ENCODE measurements around the gene RIMBP2.
A peak's percentile ranks its signal among the peaks of the same experiment; 100 is the strongest.

The RIMBP2 gene

DNA sequence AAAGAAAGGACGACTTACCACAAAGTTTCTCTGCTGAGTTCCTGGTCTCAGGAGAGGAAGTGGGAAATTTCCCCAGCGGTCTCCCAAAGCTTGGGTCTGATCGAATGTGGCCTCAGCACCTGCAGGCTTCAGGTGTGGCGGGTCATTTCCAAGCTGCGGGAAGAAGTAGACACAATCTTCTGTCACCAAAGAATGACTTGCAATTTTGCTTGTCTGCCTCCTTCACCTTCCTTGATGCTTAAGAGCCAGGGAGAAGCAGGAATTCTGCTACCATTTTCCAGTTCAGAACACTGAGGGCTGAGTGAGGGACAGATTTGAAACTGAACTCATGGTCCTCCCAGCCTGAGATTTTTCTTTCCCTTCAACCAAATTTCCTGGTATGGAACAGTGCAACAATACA is 87.8 kb downstream of the RIMBP2 start:
- DNase-seq (ENCODE audit: low spot score) = no peak

DNA sequence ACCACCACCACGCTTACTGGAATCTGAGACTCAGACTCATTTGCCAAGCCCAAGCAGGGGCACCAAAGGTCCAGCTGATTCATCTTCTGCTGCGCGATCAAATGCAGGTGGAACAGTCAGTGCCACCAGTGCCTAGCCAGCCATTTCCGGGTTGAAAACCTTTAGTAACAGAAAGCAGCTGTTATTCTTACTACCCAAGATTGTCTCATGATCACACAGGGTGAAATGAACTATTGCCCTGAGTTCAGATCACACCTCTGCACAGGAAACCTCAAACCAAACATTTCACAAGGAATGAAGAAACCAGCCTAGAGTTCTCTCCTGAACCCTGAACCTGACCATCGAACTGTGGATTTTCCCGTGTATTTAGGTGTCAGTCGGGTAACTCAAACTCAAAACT is 88.9 kb downstream of the RIMBP2 start:
- no peak for DNase-seq (ENCODE audit: low spot score)

DNA sequence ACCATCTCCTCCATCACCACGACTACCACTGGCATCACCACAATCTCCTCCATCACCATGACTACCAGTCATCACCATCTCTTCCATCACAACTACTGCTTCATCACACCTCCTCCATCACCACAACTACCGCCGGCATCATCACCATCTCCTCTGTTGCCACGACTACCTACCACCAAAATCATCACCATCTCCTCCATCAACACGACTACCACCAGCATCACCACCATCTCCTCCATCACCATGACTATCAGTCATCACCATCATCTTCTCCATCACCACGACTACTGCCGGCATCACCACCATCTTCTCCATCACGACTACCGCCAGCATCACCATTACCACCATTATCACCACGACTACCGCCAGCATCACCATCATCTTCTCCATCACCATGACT is 89.5 kb downstream of the RIMBP2 start:
- DNase-seq (ENCODE audit: low spot score) = no peak

DNA sequence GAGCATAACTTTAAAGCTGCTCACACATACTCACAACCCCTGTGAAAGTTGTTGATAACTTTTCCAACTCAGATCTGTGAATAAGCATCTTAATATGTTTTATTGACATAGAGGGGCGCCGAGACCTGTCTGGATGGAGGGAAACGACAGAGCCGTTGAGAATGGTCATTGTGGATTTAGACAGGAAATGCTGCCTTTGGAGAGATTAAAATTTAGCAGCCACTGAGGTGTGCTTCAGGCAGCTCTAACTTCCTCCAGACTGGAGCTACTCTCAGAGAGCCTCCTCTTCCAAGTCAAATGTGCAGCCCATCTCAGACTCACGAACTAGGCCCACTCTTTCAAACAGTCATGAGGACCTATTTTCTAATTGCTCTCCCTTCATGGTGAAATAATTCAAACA is 90.9 kb downstream of the RIMBP2 start:
- DNase-seq (ENCODE audit: low spot score) = no peak

DNA sequence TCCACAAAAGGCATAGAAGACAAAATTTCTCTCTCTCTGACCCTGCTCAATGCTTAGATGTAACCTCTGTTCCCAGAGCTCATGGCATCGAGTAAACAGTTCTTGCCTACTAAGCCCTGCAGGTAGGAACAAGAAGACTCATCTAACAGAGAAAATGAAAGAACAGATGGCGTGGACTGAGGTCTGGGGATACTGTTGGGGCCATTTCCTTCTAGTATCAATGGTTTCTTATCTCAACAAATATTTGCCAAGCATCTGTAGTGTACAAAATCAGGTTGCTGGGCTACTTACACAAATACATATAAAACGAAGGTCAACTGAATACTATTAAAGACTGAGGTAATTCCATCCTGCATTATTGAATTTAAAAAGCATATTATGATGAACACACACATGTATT is 93.3 kb downstream of the RIMBP2 start:
- DNase-seq (ENCODE audit: low spot score) = no peak

DNA sequence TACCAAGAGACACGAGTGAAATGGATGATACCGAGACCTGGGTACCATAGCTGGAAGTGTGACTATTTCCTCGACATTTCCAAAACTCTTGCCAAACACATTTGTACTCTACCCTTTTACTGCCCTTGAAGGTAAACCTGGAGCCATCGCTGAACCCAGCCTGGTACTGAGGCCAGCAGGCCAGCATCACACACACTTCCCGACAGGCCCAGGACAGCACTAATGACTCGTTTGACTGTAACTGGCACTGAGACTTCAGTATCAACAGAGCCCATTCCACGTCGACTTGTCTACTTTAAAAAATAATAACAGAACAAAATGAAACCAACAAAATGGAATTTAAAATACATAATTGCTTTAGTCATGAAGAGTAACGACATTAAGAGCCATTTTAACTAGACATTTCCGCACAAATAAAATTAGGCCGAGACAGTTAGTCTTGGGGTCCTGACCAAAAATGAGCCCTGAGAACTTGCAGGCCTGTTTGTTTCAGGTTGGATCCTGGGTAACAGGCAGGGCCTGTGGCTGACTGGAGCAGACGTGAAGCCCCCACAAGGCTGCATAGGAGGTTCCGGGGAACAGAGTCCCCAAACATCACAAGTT is 94.3 kb downstream of the RIMBP2 start:
- DNase-seq (ENCODE audit: low spot score) = no peak

DNA sequence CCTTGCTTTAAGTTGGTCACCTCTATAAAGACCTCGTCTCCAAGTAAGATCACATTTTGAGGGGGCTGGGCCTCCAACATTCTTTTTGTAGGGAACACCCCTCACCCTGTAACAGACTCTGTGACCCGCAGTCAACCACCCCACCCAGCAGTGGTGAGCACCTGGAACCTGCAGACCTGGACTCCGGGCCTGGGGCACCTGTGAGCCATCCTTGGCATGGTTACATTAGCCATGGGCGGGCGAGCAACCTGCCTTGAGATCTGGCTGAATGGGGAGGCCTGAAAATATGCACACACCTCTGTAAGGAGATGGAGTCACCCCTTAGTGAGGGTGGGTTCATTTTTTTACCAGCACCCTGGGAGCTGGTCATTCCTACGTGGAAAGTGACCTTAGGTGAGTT is 95.3 kb downstream of the RIMBP2 start:
- no peak for DNase-seq (ENCODE audit: low spot score)

DNA sequence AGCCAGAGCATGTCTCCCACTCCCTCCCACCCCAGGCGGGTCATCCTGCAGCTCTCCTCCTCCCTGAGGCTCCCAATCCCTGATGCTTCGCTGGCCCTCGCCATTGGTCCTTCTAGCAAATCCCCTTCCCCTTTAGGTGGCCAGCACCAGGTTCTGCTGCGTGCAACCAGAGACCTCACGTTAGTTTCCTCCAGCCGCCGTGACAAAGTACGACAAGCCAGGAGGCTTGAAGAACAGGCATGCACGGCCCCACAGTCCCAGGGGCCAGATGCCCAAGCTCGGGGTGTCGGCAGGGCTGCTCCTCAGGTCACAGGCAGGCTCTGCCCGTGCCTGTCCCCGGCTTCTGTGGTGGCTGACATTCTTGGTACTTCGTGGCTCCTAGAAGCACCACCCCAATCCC is 95.8 kb downstream of the RIMBP2 start:
- DNase-seq (ENCODE audit: low spot score) = no peak

DNA sequence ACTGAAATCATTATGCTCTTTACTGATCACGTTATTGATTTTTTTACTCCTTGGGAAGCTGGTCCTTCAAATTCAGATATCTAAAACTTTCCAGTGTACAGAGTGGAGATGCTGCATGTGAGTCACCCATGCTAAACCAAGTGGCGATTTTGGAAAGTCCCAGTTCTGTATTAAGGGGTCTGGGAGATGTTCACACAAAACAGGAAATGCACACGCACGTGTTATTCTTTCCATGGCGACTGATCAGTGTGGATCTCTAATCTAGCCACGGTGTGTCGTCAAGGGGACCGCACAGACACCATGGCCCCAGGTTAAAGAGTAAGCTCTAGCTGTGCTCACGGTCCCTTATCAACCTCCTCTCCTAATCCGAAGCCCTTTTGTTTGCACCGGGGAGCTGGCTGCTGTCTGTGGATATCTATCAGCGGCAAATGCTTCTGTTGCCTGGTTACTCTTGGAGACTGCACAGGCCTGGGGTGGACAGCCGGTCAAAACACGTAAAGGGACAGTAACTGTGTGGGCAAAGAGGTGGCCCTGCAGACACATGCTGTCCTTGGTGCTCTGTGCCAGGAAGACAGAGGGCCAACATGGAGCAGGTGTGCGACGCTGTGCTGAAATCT is 96.6 kb downstream of the RIMBP2 start:
- DNase-seq (ENCODE audit: low spot score) = no peak

DNA sequence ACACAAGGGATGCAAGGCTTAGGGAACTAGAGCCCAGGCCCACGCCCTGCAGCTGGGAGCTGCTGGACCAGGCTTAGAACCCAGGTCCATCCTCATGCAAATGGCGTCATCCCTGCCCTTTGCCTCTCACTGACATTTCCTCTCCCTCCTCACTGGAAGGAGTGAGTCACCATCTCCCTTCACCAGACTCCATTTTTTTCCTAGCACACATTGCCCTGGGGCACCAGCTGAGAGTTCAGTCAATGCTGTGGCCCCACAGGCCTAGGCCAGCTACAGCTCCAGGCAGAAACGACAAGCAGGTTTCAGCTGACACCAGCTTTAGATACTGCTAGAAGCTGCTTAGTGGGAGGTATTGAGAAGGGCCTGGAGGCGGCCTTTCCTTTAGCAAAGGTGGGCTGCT is 98.9 kb downstream of the RIMBP2 start:
- peak; percentile 60 for DNase-seq (ENCODE audit: low spot score)

DNA sequence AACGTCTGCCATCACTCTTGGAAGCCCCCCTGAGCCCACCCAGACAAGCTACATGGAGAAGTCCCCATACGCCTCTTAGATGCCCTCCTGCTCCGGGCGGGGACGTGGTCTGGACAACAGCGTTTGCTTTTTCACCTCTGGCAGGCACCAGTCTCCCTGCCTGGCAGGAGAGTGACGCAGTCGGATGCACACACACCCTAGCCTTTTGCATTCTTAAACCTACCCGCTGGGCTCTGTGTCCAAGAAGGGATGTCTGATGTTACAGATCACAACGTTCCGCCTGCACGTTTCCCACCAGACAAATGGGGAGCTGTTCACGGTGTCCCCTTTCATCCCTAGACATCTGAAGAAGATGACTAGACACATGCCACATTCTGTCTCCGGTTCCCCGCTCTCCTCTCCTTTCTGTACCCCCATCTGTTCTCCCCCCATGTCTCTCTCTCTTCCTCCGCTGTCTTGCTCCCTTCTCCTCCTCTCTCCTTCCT is 100.2 kb downstream of the RIMBP2 start:
- DNase-seq (ENCODE audit: low spot score) = no peak

DNA sequence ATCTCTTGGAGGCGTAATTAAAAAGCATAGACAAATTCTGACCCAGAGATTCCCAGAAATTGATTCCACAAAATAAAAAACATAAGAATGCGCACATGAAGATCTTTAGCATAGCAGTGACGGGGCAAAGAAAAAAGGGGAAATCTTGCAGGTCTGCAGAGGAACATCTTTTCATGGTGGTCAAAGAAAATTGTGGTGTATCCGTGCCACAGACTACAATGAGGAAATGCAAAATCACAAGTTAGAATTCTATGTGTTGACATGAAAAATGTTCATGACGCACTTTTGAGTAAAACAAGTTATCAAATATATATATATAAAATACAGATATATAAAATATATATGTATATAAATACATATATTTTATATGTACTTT is 101.6 kb downstream of the RIMBP2 start:
- DNase-seq (ENCODE audit: low spot score) = no peak

DNA sequence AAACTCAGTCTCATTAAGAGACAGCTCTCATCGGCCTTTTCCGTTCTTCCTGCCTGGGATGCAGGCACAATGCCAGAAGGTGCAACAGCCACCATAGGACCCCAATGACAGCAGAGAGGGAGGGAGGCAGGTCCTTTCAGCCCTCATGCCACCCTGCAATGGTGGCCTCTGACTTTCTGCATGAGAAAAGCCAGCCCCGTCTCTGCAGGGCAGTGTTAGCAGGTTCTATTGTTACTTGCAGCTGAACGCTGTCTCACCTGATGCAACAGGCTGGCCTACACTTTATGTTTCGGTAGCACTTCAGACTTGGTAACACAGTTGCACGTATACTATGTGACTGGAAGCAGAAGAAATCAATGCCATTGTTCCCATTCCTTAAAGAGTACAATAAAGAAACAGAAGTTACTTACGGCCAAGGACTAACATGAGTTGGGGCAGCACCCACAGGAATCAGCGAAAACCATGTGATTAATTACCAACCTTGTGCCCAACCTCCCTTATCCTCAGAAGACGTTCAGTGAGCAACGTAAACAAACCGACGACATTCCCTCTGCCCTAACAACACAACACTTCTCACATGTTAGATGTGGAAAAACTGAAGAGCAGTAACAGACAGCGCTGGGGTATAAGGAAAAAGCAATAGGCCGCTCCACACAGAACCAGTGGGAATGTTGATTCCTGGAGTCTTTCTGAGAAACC is 102.1 kb downstream of the RIMBP2 start:
- no peak for DNase-seq (ENCODE audit: low spot score)

DNA sequence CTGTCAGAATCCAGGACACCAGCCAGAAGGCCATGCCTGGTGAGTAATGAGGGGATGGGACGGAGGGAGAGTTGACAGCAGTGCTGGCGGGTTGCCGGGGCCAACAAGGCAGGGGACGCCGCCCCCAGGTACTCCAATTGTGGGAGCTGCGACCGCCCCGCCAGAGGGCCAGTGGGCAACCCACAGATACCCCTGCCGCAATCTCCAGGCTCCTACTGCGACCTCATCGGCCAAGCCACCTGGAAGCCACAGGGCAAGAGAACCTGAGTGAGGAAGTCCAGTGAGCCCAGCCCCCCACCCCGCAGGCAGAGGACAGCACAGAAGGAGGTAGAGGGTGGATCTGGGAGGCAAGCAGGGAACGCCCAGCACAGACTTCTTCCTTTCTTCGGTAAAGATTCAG is 103.0 kb downstream of the RIMBP2 start:
- no peak for DNase-seq (ENCODE audit: low spot score)

DNA sequence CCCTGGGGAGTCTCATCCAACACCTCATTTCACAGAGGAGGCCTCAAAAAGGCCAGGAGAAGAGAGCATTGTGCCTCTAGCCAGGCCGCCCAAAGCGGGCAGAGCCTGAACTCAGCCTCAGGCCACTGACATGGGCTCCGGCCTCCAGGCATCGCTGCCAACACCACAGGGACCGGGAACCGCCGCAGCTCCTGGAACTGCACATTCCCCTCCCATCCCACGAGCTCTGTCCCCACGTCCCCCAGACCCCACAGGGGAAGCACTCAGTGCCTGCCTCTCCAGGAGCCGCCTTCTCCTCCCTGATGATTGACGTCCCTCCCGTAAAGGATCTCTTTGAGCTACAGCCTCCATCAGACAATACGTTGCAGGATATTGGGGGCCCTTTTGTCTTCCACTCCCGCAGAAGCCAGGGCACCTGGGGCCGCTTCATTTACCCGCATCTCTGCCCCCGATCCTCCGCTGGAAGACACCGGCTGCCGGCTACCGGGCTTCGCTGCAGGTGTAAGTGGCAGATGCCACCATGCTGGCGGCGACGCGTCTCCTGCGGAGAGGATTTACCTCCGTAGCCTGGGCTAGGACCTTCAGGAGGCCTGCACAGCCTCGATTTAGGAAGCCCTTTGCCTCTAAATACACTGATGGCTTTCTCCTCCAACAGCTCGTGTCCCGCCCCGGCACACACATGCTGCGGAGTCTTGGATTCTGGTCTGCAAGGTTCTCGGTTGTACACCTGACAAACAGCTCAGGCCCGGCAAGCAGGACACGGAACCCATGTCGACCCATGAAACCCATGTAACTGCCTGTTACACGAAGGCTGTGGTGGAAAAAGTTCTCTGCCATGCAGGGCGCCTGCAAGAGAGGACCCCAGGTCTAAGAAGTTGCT is 104.8 kb downstream of the RIMBP2 start:
- DNase-seq (ENCODE audit: low spot score) = no peak

DNA sequence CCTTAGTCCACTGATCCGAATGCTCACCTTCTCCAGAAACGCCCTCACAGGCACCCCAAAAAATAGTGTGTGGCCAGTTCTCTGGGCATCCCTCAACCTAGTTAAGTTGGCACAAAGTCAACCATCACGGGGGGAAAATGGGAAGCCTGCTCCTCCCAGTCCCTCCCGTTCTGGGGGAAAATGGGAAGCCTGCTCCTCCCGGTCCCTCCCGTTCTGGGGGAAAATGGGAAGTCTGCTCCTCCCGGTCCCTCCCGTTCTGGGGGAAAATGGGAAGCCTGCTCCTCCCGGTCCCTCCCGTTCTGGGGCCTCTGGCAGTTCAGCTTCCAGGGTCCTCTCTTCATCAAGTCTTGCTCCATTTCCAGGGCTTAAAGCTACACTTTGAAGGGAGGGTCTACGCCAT is 106.1 kb downstream of the RIMBP2 start:
- no peak for DNase-seq (ENCODE audit: low spot score)

DNA sequence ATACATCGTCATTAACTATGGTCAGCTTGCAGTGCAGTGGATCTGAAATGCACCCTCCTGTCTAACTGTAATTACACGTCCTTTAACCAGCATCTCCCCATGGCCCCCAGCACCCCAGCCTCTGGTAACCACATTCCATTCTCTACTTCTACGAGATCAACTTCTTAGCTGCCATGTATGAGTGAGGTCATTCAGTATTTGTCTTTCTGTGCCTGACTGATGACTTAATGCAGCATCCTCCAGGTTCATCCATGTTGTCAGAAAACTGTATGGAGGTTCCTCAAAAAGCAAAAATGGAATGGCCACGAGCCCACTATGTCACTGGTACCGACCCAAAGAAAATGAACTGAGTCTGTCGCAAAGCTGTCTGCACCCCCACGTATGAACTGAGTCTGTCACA is 107.3 kb downstream of the RIMBP2 start:
- no peak for DNase-seq (ENCODE audit: low spot score)

DNA sequence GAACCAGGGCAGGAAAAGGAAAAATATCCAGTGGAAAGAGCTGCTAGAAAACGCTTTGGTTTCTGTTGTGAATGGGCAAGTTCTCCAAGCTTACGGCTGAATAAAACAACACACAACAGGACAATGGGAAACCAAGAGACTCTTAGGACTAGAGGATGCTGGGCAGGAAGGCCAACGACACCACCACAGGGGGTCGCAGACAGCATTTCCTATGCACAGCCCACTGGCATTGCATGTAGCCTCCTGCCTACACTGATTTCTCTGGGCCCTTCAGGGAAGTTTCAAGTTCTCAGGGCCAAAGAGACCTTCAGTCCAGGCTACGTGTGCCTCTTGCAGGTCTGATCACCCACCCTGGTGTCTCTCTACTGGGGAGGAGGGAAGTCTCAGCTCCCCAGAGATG is 108.0 kb downstream of the RIMBP2 start:
- DNase-seq (ENCODE audit: low spot score) = no peak

DNA sequence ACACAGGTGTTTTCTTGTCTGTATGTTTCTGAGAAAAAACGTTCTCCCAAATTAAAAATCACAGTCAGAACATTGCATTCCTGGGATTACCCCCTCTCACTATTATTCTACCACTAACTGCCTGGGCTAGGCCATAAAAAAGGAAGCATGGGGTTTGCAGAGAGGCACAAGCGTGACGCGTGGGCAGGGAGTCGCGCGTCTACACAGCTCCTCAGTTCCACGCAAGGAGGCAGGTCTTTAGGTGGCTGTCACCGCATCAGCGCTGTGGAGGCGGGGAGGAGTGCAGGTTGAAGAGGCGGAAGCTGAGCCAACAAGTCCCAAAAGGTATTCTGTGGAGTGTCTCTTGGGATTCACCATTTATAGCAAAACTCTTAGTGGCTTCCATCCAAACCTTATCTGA is 109.9 kb downstream of the RIMBP2 start:
- DNase-seq (ENCODE audit: low spot score) = no peak

DNA sequence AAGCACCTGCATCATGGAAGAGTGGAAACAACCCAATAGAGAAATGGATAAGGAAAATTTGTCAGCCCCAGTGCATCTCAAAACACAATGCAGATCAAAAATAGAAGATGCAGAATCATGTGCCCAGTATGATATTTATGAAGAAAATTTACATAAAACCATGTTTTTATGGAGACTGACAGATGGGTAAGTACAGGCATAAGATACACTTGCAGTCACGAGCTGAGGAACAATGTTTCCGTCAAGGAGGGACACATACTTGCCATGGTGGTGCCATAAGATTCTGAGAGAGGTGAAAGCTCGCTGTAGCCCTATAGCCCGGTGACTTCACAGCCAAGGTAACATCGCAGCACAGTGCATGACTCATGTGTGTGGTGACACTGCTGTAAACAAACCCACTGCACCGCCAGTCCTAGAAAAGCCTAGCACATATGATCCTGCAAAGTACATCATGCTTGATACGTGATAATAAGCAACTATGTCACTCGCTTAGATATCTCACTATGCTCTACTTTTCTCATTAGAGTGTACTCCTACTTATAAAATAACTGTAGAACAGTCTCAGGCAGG is 112.6 kb downstream of the RIMBP2 start:
- DNase-seq (ENCODE audit: low spot score) = no peak

DNA sequence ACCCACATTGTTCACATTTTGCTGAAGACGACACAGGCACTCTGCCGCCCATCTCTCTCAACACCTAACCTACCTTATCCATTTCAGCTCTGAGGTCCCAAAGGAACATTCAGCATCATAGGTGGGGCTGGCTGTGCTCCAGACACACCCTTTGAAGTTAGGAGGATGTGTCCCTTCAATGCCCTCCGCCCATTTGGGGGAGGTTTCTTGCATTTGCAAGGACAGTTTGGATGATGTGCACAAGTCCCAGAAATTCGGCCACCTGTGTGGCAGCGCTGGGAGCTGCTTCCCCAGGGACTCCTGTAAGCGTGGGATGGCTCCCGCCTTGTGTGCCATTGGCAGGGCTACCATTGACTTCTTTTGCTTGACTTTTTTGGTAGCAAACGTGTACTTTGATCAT is 113.8 kb downstream of the RIMBP2 start:
- DNase-seq (ENCODE audit: low spot score) = no peak

DNA sequence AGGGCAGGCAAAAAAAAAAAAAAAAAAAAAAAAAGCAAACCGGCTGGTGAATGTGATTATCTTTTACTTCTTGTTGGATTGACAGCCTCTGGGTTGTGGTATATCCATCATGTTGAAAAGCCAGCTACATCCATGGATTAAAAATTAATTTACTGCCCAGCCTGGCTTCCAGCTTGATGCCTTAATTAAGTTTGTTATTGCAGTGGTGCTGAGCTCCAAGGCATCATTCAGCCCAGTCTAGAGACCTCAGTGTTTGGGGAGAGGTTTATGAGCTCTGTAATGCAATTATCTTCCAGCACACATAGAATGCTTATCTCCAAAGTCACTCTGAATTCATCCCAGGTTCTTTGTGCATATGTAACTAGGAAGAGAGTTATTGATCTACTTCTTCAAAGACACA is 114.8 kb downstream of the RIMBP2 start:
- DNase-seq (ENCODE audit: low spot score) = no peak
